Fibroblast of lung (primary cell): Measurements from ENCODE around the gene ERAS. TPM values are rescaled to one million over a fixed set of nuclear protein-coding genes. Genes with fewer than 3 reads are reported as not detected.

Experiments used
- DNase-seq, 2 donors: peaks; one replicate each; pipeline versions ENCODE4 v3.0.0 to v3.0.0-alpha.2; 2010; ENCODE audit warnings: low read depth in 2 of 2
- H2AFZ ChIP-seq: 2 replicates; pipeline ENCODE4 v1.5.1; 2012; ENCODE audit warnings: low read length, control low read depth, inconsistent platforms
- H3K27ac ChIP-seq: 2 replicates; pipeline ENCODE4 v1.5.1; 2011; ENCODE audit warnings: low read length, control low read depth; ENCODE audit not compliant: insufficient read depth
- H3K27me3 ChIP-seq: 2 replicates; pipeline ENCODE4 v1.5.1; 2011; ENCODE audit warnings: mild to moderate bottlenecking, low read length; ENCODE audit not compliant: control insufficient read depth, insufficient read depth
- H3K36me3 ChIP-seq: 2 replicates; pipeline ENCODE4 v1.5.1; 2011; ENCODE audit warnings: low read length; ENCODE audit not compliant: control insufficient read depth, insufficient read depth
- H3K4me1 ChIP-seq: 2 replicates; pipeline ENCODE4 v1.5.1; 2011; ENCODE audit warnings: low read length; ENCODE audit not compliant: control insufficient read depth, insufficient read depth; ENCODE audit errors: extremely low read depth
- H3K4me2 ChIP-seq: 2 replicates; pipeline ENCODE4 v1.5.1; 2011; ENCODE audit warnings: low read length, control low read depth; ENCODE audit not compliant: insufficient read depth; ENCODE audit errors: extremely low read depth
- H3K4me3 ChIP-seq, 4 experiments: fragments of 200-600 bp in 1 of 4; sonication (generic) in 1 of 4; replicated peaks in 1 of 4; 2 replicates each; pipeline ENCODE4 v1.5.1; 2011 to 2016; ENCODE audit warnings: low read length in 4 of 4, low read depth in 3 of 4, mild to moderate bottlenecking in 3 of 4, control low read depth in 2 of 4, inconsistent platforms in 1 of 4, mixed read lengths in 1 of 4; ENCODE audit not compliant: insufficient read depth in 1 of 4; ENCODE audit errors: control extremely low read depth in 1 of 4
- H3K79me2 ChIP-seq: 2 replicates; pipeline ENCODE4 v1.5.1; 2012; ENCODE audit warnings: mild to moderate bottlenecking, low read length, inconsistent platforms; ENCODE audit not compliant: control insufficient read depth, insufficient read depth
- H3K9ac ChIP-seq: 2 replicates; pipeline ENCODE4 v1.5.1; 2011; ENCODE audit warnings: mild to moderate bottlenecking, low read length, control low read depth; ENCODE audit not compliant: insufficient read depth
- H3K9me3 ChIP-seq: 2 replicates; pipeline ENCODE4 v1.5.1; 2012; ENCODE audit warnings: low read depth, low read length; ENCODE audit not compliant: control insufficient read depth, insufficient read depth
- H4K20me1 ChIP-seq: 2 replicates; pipeline ENCODE4 v1.5.1; 2011; ENCODE audit warnings: low read length; ENCODE audit not compliant: control insufficient read depth, insufficient read depth; ENCODE audit errors: extremely low read depth
- EZH2 ChIP-seq: IDR thresholded peaks from 2 replicates; pipeline ENCODE4 v1.5.1; 2012; ENCODE audit warnings: low read length, control low read depth, mild to moderate bottlenecking; ENCODE audit errors: missing control alignments
- polyA plus RNA-seq, 2 donors: library from polyadenylated mRNA; depleted of rRNA in 1 of 2; stranded (reverse) in 1 of 2; unstranded in 1 of 2; fragments of >200 nt; gene quantifications; 2 replicates each; pipeline ENCODE4 v1.2.1, GENCODE V29; 2011 to 2012; ENCODE audit warnings: missing spikeins in 1 of 2
- total RNA-seq: library from RNA; depleted of rRNA; stranded (reverse); fragments of >200 nt; gene quantifications from 2 replicates; pipeline ENCODE4 v1.2.1, GENCODE V29; 2014
- TF ChIP-seq, protein P1 (sequence below), 2 donors: IDR thresholded peaks in 1 of 2; conservative IDR thresholded peaks in 1 of 2; 1 replicate in 1 of 2; 2 replicates in 1 of 2; pipeline ENCODE4 v1.5.1; 2011 to 2012; ENCODE audit warnings: low read length in 2 of 2, control low read depth in 1 of 2, inconsistent platforms in 1 of 2, low read depth in 1 of 2, mild to moderate bottlenecking in 1 of 2

The ERAS gene
- total and polyA plus RNA-seq, 2 donors (not counting 1 experiment from before 2014, with no cell fraction given) = 0.05 TPM; not detected in 1

DNA sequence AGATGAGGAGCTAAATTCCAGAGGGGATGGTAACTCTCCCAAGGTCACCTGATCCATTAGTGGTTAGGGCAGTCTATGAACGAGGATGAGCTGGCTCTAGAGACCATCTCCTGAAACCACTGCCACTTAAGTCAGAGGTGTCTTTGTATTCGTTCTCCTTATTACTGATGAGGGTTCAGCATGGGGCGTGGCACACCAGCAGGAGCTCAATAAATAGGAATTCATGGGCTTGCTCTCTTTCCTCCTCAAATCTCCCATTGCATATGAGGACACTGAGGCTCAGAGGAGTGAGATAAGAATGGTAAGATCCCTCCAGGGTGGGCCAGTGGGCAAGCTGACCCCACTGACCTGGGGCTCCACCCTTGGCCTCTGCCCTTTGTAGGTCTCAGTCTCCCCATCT is 41.6 kb upstream of the ERAS start:
- Histone ChIP-seq H3K9me3 (no peaks in the 10 kb centered on the region), H3K79me2 (no peaks in the 10 kb centered on the region), H3K27ac (no peak overlapping the region), H3K4me2 (no peak overlapping the region), H4K20me1 (no peaks in the 10 kb centered on the region), H2AFZ (no peak overlapping the region), H3K4me1 (no peaks in the 10 kb centered on the region), H3K36me3 (no peaks in the 10 kb centered on the region), H3K4me3 (no peak overlapping the region), H3K27me3 (no peaks in the 10 kb centered on the region), H3K9ac (no peak overlapping the region)
- DNase-seq = no peak
- TF ChIP-seq EZH2 = no peak
- TF ChIP-seq, protein P1, sequence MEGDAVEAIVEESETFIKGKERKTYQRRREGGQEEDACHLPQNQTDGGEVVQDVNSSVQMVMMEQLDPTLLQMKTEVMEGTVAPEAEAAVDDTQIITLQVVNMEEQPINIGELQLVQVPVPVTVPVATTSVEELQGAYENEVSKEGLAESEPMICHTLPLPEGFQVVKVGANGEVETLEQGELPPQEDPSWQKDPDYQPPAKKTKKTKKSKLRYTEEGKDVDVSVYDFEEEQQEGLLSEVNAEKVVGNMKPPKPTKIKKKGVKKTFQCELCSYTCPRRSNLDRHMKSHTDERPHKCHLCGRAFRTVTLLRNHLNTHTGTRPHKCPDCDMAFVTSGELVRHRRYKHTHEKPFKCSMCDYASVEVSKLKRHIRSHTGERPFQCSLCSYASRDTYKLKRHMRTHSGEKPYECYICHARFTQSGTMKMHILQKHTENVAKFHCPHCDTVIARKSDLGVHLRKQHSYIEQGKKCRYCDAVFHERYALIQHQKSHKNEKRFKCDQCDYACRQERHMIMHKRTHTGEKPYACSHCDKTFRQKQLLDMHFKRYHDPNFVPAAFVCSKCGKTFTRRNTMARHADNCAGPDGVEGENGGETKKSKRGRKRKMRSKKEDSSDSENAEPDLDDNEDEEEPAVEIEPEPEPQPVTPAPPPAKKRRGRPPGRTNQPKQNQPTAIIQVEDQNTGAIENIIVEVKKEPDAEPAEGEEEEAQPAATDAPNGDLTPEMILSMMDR (conservative IDR thresholded peaks at IDR 0.05 in 1 of 2, IDR thresholded peaks at IDR 0.05 in 1 of 2; ENCODE audit: low read depth in 1 of 2, low read length in 2 of 2) = no peak

DNA sequence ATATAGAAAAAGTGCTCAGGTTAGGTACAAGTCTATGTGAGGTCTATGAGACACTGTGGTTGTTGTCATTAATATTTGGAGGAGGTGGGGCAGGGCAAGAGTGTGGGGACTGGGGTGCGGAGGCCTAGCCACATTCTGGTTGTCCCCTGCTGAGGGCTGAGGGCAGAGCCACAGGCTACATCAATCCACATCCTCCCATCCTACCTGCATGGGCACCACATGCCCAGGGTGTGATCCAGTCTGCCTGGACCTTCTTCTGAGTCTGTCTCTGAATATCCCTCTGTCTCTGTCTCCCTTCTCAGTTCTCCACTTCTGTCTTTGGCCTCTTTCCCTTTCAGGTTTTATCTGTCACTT is 41.1 kb upstream of the ERAS start:
- H3K9me3 ChIP-seq = no peaks in the 10 kb centered on the region
- no peaks in the 10 kb centered on the region for H3K79me2 ChIP-seq
- H3K27me3 ChIP-seq = no peaks in the 10 kb centered on the region
- no peak for TF ChIP-seq EZH2
- TF ChIP-seq, protein P1 (conservative IDR thresholded peaks at IDR 0.05 in 1 of 2, IDR thresholded peaks at IDR 0.05 in 1 of 2; ENCODE audit: low read depth in 1 of 2, low read length in 2 of 2) = no peak
- H3K9ac ChIP-seq = no peak overlapping the region
- H3K36me3 ChIP-seq = no peaks in the 10 kb centered on the region
- DNase-seq = no peak
- no peak overlapping the region for H2AFZ ChIP-seq
- no peaks in the 10 kb centered on the region for H3K4me1 ChIP-seq
- no peak overlapping the region for H3K4me2 ChIP-seq
- no peak overlapping the region for H3K4me3 ChIP-seq
- no peak overlapping the region for H3K27ac ChIP-seq
- no peaks in the 10 kb centered on the region for H4K20me1 ChIP-seq

DNA sequence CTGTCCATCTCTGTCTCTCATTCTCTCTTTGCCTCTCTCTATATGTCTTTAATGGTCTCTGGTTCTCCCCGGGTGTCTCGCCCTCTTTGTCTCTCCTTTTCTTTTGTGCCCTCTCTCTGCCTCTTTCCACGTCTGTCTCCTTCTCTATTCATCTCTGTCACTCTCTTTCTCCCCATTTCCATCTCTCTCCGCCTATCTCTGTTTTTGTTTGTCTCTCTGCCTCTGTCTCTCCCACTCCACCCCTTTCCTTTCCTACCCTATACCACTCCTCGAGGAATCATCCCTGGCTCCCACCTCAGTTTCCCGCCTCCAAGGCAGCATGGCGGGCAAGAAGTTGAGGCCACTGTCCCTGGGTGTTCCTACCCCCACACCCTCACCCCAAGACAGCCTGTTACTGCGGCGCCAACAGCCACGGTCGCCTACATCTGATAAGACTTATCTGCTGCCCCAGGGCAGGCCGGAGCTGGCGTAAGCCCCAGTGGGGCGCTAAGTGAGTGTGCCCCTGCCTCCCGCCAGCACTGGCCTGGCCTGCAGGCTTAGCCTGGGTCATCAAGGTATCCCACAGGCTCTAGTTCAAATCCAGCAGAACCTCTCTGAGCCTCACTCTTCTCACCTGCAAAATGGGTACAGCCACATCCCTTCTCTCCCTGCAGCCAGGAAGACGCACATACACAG is 40.6 kb upstream of the ERAS start:
- Histone ChIP-seq H3K79me2 (no peaks in the 10 kb centered on the region), H3K36me3 (no peaks in the 10 kb centered on the region), H2AFZ (no peak overlapping the region), H3K4me3 (no peak overlapping the region), H3K27me3 (no peaks in the 10 kb centered on the region), H3K9me3 (no peaks in the 10 kb centered on the region), H3K27ac (no peak overlapping the region), H3K9ac (no peak overlapping the region), H3K4me2 (no peak overlapping the region), H4K20me1 (no peaks in the 10 kb centered on the region), H3K4me1 (no peaks in the 10 kb centered on the region)
- TF ChIP-seq, protein P1 (conservative IDR thresholded peaks at IDR 0.05 in 1 of 2, IDR thresholded peaks at IDR 0.05 in 1 of 2; ENCODE audit: low read depth in 1 of 2, low read length in 2 of 2) = no peak
- TF ChIP-seq EZH2 = no peak
- no peak for DNase-seq
